Esophagus muscularis mucosa (tissue), 4 donors: Measurements from ENCODE around the gene ATP6V1C2. TPM values are rescaled to one million over a fixed set of nuclear protein-coding genes. Genes with fewer than 3 reads are reported as not detected.

Source experiments
- DNase-seq: peaks from one replicate; pipeline ENCODE4 v3.0.0-alpha.2; 2017; ENCODE audit errors: extremely low spot score
- H3K27ac ChIP-seq, 4 donors: fragments of 200-600 bp; sonication (generic); replicated peaks in 1 of 4; 1 replicate in 3 of 4; 2 replicates in 1 of 4; pipeline ENCODE4 v1.5.1; 2016 to 2019; ENCODE audit warnings: mild to moderate bottlenecking in 1 of 4
- H3K27me3 ChIP-seq, 4 donors: fragments of 200-600 bp; sonication (generic); one replicate each; pipeline versions ENCODE4 v1.5.1 to v1.6.0; 2016 to 2019
- H3K36me3 ChIP-seq, 4 donors: fragments of 200-600 bp; sonication (generic); one replicate each; pipeline ENCODE4 v1.5.1; 2016 to 2019
- H3K4me1 ChIP-seq, 4 donors: fragments of 200-600 bp; sonication (generic); one replicate each; pipeline ENCODE4 v1.5.1; 2016 to 2019
- H3K4me3 ChIP-seq, 4 donors: fragments of 200-600 bp; sonication (generic); 1 replicate in 2 of 4; 2 replicates in 2 of 4; pipeline ENCODE4 v1.5.1; 2016 to 2019; ENCODE audit warnings: mild to moderate bottlenecking in 4 of 4, moderate library complexity in 1 of 4
- H3K9me3 ChIP-seq, 4 donors: fragments of 200-600 bp; sonication (generic); 1 replicate in 3 of 4; 2 replicates in 1 of 4; pipeline ENCODE4 v1.5.1; 2016 to 2019
- EP300 ChIP-seq: sonication (generic); formaldehyde crosslinking; IDR thresholded peaks from one replicate; pipeline ENCODE4 v1.6.1; 2017; ENCODE audit warnings: antibody characterized with exemption
- POLR2A ChIP-seq: fragments of 450-650 bp; IDR thresholded peaks from one replicate; pipeline ENCODE4 v1.6.1; 2017; ENCODE audit warnings: antibody characterized with exemption, moderate library complexity, mild to moderate bottlenecking, low read depth
- POLR2AphosphoS5 ChIP-seq, 2 donors: sonication (generic); formaldehyde crosslinking; IDR thresholded peaks; one replicate each; pipeline ENCODE4 v1.6.1; 2017; ENCODE audit warnings: antibody characterized with exemption in 2 of 2
- WGBS: methylation state at CpG from one replicate; pipeline ENCODE4 v1.1.5; 2018; 5-methylcytosine and 5-hydroxymethylcytosine counted together
- intact Hi-C: fragments of 100-400 bp; cut with DNase I; formaldehyde crosslinking; loops from one replicate; pipeline ENCODE4 v1.15.1; 2023
- total RNA-seq, 4 donors: library from RNA; depleted of rRNA; stranded (reverse); fragments of >200 nt; gene quantifications; one replicate each; pipeline versions ENCODE4 v1.1.0 to v1.2.1, GENCODE V29; 2016
- TF ChIP-seq, protein P1 (sequence below), 3 experiments: fragments of 200-600 bp in 2 of 3; fragments of 450-650 bp in 1 of 3; sonication (generic) in 2 of 3; IDR thresholded peaks; one replicate each; pipeline ENCODE4 v1.5.1; 2017 to 2019; ENCODE audit warnings: antibody characterized with exemption in 3 of 3, mild to moderate bottlenecking in 2 of 3, moderate library complexity in 1 of 3

ATP6V1C2 gene
- total RNA-seq, 4 donors from 2014 or later = 0.17 TPM; not detected in 3

DNA sequence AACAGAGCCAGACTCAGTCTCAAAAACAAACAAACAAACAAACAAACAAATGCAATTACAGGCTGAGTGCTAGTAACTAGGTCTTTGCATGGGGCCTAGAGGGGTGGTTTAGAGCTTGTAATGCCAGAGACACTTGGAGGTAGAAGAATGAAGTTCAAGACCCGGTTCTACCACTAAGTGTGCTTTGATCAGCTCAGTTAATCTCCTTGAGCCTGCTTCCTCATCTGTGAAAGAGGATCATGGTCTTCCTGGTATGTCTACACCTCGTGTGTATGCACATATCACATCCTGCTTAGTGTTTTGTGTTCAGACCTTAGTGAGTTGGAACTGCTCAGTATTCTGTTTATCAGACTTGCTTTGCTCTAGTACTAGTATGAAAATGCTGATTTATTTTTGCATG is 4.8 kb upstream of the ATP6V1C2 start:
- Histone ChIP-seq H3K9me3 (no peaks in the 10 kb centered on the region), H3K4me3 (no peak overlapping the region), H3K27me3 (peaks cover 0 to 44% (median 11%) of the 10 kb centered on the region in 4 donors), H3K36me3 (no peaks in the 10 kb centered on the region), H3K4me1 (peaks cover 5 to 19% (median 8%) of the 10 kb centered on the region in 4 donors), H3K27ac (no peak overlapping the region)
- WGBS = 29% methylated on average over 2 of the region's 2 CpGs
- intact Hi-C loops = no loop called here
- TF ChIP-seq, protein P1, sequence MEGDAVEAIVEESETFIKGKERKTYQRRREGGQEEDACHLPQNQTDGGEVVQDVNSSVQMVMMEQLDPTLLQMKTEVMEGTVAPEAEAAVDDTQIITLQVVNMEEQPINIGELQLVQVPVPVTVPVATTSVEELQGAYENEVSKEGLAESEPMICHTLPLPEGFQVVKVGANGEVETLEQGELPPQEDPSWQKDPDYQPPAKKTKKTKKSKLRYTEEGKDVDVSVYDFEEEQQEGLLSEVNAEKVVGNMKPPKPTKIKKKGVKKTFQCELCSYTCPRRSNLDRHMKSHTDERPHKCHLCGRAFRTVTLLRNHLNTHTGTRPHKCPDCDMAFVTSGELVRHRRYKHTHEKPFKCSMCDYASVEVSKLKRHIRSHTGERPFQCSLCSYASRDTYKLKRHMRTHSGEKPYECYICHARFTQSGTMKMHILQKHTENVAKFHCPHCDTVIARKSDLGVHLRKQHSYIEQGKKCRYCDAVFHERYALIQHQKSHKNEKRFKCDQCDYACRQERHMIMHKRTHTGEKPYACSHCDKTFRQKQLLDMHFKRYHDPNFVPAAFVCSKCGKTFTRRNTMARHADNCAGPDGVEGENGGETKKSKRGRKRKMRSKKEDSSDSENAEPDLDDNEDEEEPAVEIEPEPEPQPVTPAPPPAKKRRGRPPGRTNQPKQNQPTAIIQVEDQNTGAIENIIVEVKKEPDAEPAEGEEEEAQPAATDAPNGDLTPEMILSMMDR (IDR thresholded peaks at IDR 0.05) = no peak
- TF ChIP-seq POLR2A = no peak
- TF ChIP-seq POLR2AphosphoS5 (IDR thresholded peaks at IDR 0.05) = no peak
- TF ChIP-seq EP300 = no peak
- DNase-seq = no peak

DNA sequence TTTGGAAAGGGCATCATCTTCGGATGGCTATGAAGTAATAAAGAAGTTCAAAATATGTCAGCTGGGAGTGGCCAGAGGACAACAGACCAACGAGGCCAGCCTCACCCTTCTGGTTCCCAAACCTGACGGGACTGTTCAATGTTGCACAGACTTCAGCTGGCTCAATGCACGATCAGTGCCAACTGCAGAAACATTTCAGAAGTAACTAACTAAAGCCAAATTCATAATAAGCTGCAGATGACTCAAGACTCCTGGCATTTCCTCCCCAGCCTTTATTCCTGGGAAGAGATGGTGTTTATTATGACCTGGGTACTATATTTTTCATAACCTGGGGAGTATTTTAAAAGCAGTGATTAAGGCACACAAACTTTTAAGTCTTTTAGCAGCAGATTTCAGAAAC is 3.8 kb upstream of the ATP6V1C2 start:
- TF ChIP-seq POLR2AphosphoS5 (IDR thresholded peaks at IDR 0.05) = no peak
- no peak for TF ChIP-seq POLR2A
- TF ChIP-seq EP300 = no peak
- TF ChIP-seq, protein P1 (IDR thresholded peaks at IDR 0.05) = no peak
- 28% methylated on average over 4 of the region's 4 CpGs for WGBS
- no peak overlapping the region for H3K4me3 ChIP-seq
- peaks cover 11 to 28% (median 18%) of the 10 kb centered on the region in 4 donors for H3K4me1 ChIP-seq
- intact Hi-C loops = no loop called here
- H3K27me3 ChIP-seq = peaks cover 0 to 44% (median 21%) of the 10 kb centered on the region in 4 donors
- no peaks in the 10 kb centered on the region for H3K9me3 ChIP-seq
- DNase-seq = no peak
- no peak overlapping the region for H3K27ac ChIP-seq
- no peaks in the 10 kb centered on the region for H3K36me3 ChIP-seq

DNA sequence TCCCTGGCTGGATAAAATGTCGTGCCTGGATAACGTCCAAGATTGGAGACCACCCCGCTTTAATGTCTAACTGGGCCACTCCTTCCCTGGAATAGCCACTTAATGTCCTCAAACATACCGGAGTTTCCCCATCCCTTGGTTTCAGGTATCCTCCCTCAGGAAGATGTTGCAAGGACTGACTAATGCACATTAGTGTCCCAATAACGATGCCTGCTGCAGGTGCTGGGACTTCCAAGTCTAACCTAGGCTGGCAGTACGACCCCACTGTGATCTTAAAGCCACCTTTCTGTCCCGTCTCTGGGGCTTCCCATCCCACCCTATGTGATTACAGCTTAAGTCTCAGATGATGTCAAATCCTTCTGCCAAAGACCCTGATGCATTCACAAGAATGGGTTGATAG is 1.1 kb upstream of the ATP6V1C2 start:
- Histone ChIP-seq H3K9me3 (no peaks in the 10 kb centered on the region), H3K27me3 (peaks cover 0 to 57% (median 24%) of the 10 kb centered on the region in 4 donors), H3K4me3 (no peak overlapping the region), H3K36me3 (no peaks in the 10 kb centered on the region), H3K27ac (no peak overlapping the region), H3K4me1 (peaks cover 11 to 28% (median 18%) of the 10 kb centered on the region in 4 donors)
- 75% methylated on average over 7 of the region's 7 CpGs for WGBS
- intact Hi-C loops = no loop called here
- TF ChIP-seq, protein P1 (IDR thresholded peaks at IDR 0.05) = no peak
- TF ChIP-seq POLR2A = no peak
- no peak for TF ChIP-seq EP300
- TF ChIP-seq POLR2AphosphoS5 (IDR thresholded peaks at IDR 0.05) = no peak
- no peak for DNase-seq

DNA sequence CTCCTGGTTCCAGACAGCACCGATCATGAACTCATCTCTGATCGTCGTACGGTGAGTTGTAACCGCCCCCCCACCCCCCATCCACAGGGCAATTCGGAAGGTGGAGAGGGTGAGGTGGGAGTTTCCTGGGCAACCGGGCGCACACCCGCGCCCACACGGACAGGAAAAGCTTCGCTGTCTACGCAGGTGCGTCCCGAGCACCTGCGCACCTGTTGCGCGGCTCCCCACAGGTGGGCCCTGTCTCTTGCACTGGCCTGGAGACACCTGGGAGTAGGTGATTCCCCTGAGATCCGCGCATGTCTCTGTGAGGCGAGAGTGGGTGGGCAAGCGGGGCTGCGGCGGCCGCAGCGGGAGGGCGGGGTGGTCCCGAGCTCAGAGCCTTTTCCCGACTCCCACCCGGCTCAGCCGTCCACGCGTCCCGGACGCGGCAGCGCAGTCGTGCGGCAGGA is 459 bp upstream of the ATP6V1C2 start:
- WGBS = 8% methylated on average over 21 of the region's 39 CpGs
- intact Hi-C loops = no loop called here
- H3K27me3 ChIP-seq = peaks cover 0 to 64% (median 24%) of the 10 kb centered on the region in 4 donors

More for the DNA sequence above, 459 bp upstream of the ATP6V1C2 start:
- Histone ChIP-seq H3K4me1 (peaks cover 11 to 28% (median 18%) of the 10 kb centered on the region in 4 donors), H3K9me3 (no peaks in the 10 kb centered on the region), H3K27ac (no peak overlapping the region), H3K36me3 (no peaks in the 10 kb centered on the region), H3K4me3 (peak overlapping the region; percentile 50 to 62 (median 54))
- TF ChIP-seq POLR2A (no peak), POLR2AphosphoS5 (IDR thresholded peaks at IDR 0.05) (no peak), EP300 (no peak)
- TF ChIP-seq, protein P1 (IDR thresholded peaks at IDR 0.05) = no peak
- no peak for DNase-seq
